Skeletal muscle tissue (tissue), 5 donors: ENCODE data around the gene EPHA8. TPM values are rescaled to one million over a fixed set of nuclear protein-coding genes. Genes with fewer than 3 reads are reported as not detected.
A peak's percentile ranks its signal among the peaks of the same experiment; 100 is the strongest.

Experiments
- H3K27ac ChIP-seq: one replicate; pipeline ENCODE4 v1.7.0; 2013; ENCODE audit warnings: mild to moderate bottlenecking, low read depth, low read length, inconsistent platforms
- H3K27me3 ChIP-seq, 3 donors: one replicate each; pipeline ENCODE4 v1.7.0; 2013; ENCODE audit warnings: low read length in 3 of 3; ENCODE audit not compliant: control insufficient read depth in 3 of 3, insufficient read depth in 3 of 3
- H3K36me3 ChIP-seq, 3 donors: one replicate each; pipeline ENCODE4 v1.7.0; 2013; ENCODE audit warnings: low read length in 3 of 3; ENCODE audit not compliant: control insufficient read depth in 3 of 3, insufficient read depth in 3 of 3
- H3K4me1 ChIP-seq, 3 donors: one replicate each; pipeline ENCODE4 v1.7.0; 2013; ENCODE audit warnings: low read length in 3 of 3, mild to moderate bottlenecking in 3 of 3; ENCODE audit not compliant: control insufficient read depth in 3 of 3, insufficient read depth in 3 of 3
- H3K4me3 ChIP-seq, 3 donors: one replicate each; pipeline ENCODE4 v1.7.0; 2013; ENCODE audit warnings: low read length in 3 of 3
- H3K9ac ChIP-seq, 3 donors: one replicate each; pipeline ENCODE4 v1.7.0; 2013; ENCODE audit warnings: low read length in 3 of 3, mild to moderate bottlenecking in 3 of 3, moderate library complexity in 2 of 3, low read depth in 1 of 3
- H3K9me3 ChIP-seq, 3 donors: one replicate each; pipeline ENCODE4 v1.7.0; 2013; ENCODE audit warnings: low read length in 3 of 3; ENCODE audit not compliant: control insufficient read depth in 3 of 3
- small RNA-seq: library from RNA; depleted of rRNA; stranded (forward); fragments of <200 nt; gene quantifications from one replicate; pipeline ENCODE3, GENCODE V24; 2014
- total RNA-seq: library from RNA; depleted of rRNA; stranded (reverse); fragments of >200 nt; gene quantifications from one replicate; pipeline ENCODE4 v1.2.3, GENCODE V29; 2014
- donor health status: Osteomylitis.

Gene EPHA8
- total RNA-seq, 1 donor from 2014 or later, result not detected

GRCh38 chr1:22645931-22646330 lies 82.6 kb downstream of the EPHA8 start:
- Histone ChIP-seq H3K27ac (no peak overlapping the region), H3K9ac (no peak overlapping the region), H3K4me1 (peaks cover 2 to 4% (median 4%) of the 10 kb centered on the region in 3 donors), H3K4me3 (no peak overlapping the region), H3K36me3 (no peaks in the 10 kb centered on the region), H3K27me3 (peaks cover 0 to 27% (median 10%) of the 10 kb centered on the region in 3 donors), H3K9me3 (no peaks in the 10 kb centered on the region)

- Histone ChIP-seq H3K36me3 (no peaks in the 10 kb centered on the region), H3K4me1 (peaks cover 2 to 4% (median 4%) of the 10 kb centered on the region in 3 donors), H3K9ac (no peak overlapping the region), H3K4me3 (no peak overlapping the region), H3K27me3 (peaks cover 0 to 27% (median 6%) of the 10 kb centered on the region in 3 donors), H3K9me3 (no peaks in the 10 kb centered on the region), H3K27ac (no peak overlapping the region)
Measured at GRCh38 chr1:22646384-22646783, 83.1 kb downstream of the EPHA8 start.

- peaks cover 12 to 39% (median 24%) of the 10 kb centered on the region in 3 donors for H3K27me3 ChIP-seq
- H3K9me3 ChIP-seq, result no peaks in the 10 kb centered on the region
- no peak overlapping the region for H3K4me3 ChIP-seq
- H3K36me3 ChIP-seq, result no peaks in the 10 kb centered on the region
- no peak overlapping the region for H3K9ac ChIP-seq
- H3K4me1 ChIP-seq, result no peaks in the 10 kb centered on the region
- H3K27ac ChIP-seq, result no peak overlapping the region
Measured at GRCh38 chr1:22650089-22650693, 86.9 kb downstream of the EPHA8 start.

GRCh38 chr1:22651941-22652856 lies 88.9 kb downstream of the EPHA8 start:
- Histone ChIP-seq H3K27me3 (peaks cover 14 to 35% (median 34%) of the 10 kb centered on the region in 3 donors), H3K27ac (no peak overlapping the region), H3K9me3 (no peaks in the 10 kb centered on the region), H3K36me3 (no peaks in the 10 kb centered on the region), H3K4me1 (no peaks in the 10 kb centered on the region), H3K9ac (no peak overlapping the region), H3K4me3 (no peak overlapping the region)

GRCh38 chr1:22652881-22653316 lies 89.6 kb downstream of the EPHA8 start, which contains the start of gene C1QB:
C1QB (plus strand) TSS chr1:22653236; CDS start chr1:22659463, 6,227 bp downstream.
- peak within 1 kb of the TSS in 1 of 3 donors; percentile 32 for H3K4me3 ChIP-seq
- H3K27me3 ChIP-seq, result peaks cover 14 to 37% (median 34%) of the 10 kb centered on the region in 3 donors
- no peak within 1 kb of the TSS for H3K27ac ChIP-seq
- H3K4me1 ChIP-seq, result no peaks in the 10 kb centered on the region
- H3K36me3 ChIP-seq, result no peaks in the 10 kb centered on the region
- H3K9ac ChIP-seq, result no peak within 1 kb of the TSS
- no peaks in the 10 kb centered on the region for H3K9me3 ChIP-seq

Small RNA genes lying within 50 kb of the gene (small RNA-seq; reads per million reads assigned to genes)
- not detected for gene MIR6127

Other genes starting within 250 kb of the EPHA8 start
- 9.4 TPM for gene ZBTB40, start 111.6 kb upstream of the EPHA8 start, total RNA-seq
- gene C1QA, start 73.1 kb downstream of the EPHA8 start, total RNA-seq, result 50.6 TPM
- 30.3 TPM for gene C1QC, start 80.1 kb downstream of the EPHA8 start, total RNA-seq
- gene C1QB, start 89.7 kb downstream of the EPHA8 start, total RNA-seq, result 18.3 TPM
- 13.0 TPM for gene EPHB2, start 147.3 kb downstream of the EPHA8 start, total RNA-seq